Measurements from ENCODE around the gene ABCG4. TPM values are rescaled to one million over a fixed set of nuclear protein-coding genes. Genes with fewer than 3 reads are reported as not detected.

Gene ABCG4
- total and polyA plus RNA-seq, 9 of the 15 experiments (the other 6 are each of a cell fraction or from before 2014, with no cell fraction given), result 0.03 to 0.11 (median 0.07) TPM; not detected in 4

GRCh38 chr11:119106564-119107537 is 42.0 kb upstream of the ABCG4 start, which contains the start of gene C2CD2L (continued):
- TF ChIP-seq E2F3 (CRISPR knock-in tag; IDR thresholded peaks at IDR 0.05) (peak; percentile 58; the same call in 1 of the 2 replicates), ZSCAN29 (IDR thresholded peaks at IDR 0.05) (no peak), BCOR (IDR thresholded peaks at IDR 0.05) (0 out of 2 replicates have a peak, but pooled peaks have one; percentile 19), SRSF3 (IDR thresholded peaks at IDR 0.05; ENCODE audit: insufficient read depth, low read length) (no peak), MTA3 (IDR thresholded peaks at IDR 0.05; ENCODE audit: borderline replicate concordance) (peak; percentile 47; the same call in 1 of the 2 replicates), ZBTB7A (IDR thresholded peaks at IDR 0.05; ENCODE audit: borderline replicate concordance, control insufficient read depth, low read depth, low read length) (peak; percentile 80; the same call in 1 of the 2 replicates), MEF2D (tag; conservative IDR thresholded peaks at IDR 0.05; ENCODE audit: low read depth) (0 out of 2 replicates have a peak, but pooled peaks have one; percentile 14), MCM2 (IDR thresholded peaks at IDR 0.05; ENCODE audit: low read depth) (no peak), NFRKB (IDR thresholded peaks at IDR 0.05; ENCODE audit: low read depth) (peak; percentile 68; the same call in 1 of the 2 replicates), TCF3 (CRISPR knock-in tag; IDR thresholded peaks at IDR 0.05) (0 out of 2 replicates have a peak, but pooled peaks have one; percentile 5)
- TF ChIP-seq, protein P1, sequence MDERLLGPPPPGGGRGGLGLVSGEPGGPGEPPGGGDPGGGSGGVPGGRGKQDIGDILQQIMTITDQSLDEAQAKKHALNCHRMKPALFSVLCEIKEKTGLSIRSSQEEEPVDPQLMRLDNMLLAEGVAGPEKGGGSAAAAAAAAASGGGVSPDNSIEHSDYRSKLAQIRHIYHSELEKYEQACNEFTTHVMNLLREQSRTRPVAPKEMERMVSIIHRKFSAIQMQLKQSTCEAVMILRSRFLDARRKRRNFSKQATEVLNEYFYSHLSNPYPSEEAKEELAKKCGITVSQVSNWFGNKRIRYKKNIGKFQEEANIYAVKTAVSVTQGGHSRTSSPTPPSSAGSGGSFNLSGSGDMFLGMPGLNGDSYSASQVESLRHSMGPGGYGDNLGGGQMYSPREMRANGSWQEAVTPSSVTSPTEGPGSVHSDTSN (CRISPR knock-in tag; IDR thresholded peaks at IDR 0.05; ENCODE audit: low read depth), result no peak
- TF ChIP-seq, protein P1 (tag; conservative IDR thresholded peaks at IDR 0.05; ENCODE audit: low read depth), result peak; percentile 47; the same call in 1 of the 2 replicates
- TF ChIP-seq, protein P2, sequence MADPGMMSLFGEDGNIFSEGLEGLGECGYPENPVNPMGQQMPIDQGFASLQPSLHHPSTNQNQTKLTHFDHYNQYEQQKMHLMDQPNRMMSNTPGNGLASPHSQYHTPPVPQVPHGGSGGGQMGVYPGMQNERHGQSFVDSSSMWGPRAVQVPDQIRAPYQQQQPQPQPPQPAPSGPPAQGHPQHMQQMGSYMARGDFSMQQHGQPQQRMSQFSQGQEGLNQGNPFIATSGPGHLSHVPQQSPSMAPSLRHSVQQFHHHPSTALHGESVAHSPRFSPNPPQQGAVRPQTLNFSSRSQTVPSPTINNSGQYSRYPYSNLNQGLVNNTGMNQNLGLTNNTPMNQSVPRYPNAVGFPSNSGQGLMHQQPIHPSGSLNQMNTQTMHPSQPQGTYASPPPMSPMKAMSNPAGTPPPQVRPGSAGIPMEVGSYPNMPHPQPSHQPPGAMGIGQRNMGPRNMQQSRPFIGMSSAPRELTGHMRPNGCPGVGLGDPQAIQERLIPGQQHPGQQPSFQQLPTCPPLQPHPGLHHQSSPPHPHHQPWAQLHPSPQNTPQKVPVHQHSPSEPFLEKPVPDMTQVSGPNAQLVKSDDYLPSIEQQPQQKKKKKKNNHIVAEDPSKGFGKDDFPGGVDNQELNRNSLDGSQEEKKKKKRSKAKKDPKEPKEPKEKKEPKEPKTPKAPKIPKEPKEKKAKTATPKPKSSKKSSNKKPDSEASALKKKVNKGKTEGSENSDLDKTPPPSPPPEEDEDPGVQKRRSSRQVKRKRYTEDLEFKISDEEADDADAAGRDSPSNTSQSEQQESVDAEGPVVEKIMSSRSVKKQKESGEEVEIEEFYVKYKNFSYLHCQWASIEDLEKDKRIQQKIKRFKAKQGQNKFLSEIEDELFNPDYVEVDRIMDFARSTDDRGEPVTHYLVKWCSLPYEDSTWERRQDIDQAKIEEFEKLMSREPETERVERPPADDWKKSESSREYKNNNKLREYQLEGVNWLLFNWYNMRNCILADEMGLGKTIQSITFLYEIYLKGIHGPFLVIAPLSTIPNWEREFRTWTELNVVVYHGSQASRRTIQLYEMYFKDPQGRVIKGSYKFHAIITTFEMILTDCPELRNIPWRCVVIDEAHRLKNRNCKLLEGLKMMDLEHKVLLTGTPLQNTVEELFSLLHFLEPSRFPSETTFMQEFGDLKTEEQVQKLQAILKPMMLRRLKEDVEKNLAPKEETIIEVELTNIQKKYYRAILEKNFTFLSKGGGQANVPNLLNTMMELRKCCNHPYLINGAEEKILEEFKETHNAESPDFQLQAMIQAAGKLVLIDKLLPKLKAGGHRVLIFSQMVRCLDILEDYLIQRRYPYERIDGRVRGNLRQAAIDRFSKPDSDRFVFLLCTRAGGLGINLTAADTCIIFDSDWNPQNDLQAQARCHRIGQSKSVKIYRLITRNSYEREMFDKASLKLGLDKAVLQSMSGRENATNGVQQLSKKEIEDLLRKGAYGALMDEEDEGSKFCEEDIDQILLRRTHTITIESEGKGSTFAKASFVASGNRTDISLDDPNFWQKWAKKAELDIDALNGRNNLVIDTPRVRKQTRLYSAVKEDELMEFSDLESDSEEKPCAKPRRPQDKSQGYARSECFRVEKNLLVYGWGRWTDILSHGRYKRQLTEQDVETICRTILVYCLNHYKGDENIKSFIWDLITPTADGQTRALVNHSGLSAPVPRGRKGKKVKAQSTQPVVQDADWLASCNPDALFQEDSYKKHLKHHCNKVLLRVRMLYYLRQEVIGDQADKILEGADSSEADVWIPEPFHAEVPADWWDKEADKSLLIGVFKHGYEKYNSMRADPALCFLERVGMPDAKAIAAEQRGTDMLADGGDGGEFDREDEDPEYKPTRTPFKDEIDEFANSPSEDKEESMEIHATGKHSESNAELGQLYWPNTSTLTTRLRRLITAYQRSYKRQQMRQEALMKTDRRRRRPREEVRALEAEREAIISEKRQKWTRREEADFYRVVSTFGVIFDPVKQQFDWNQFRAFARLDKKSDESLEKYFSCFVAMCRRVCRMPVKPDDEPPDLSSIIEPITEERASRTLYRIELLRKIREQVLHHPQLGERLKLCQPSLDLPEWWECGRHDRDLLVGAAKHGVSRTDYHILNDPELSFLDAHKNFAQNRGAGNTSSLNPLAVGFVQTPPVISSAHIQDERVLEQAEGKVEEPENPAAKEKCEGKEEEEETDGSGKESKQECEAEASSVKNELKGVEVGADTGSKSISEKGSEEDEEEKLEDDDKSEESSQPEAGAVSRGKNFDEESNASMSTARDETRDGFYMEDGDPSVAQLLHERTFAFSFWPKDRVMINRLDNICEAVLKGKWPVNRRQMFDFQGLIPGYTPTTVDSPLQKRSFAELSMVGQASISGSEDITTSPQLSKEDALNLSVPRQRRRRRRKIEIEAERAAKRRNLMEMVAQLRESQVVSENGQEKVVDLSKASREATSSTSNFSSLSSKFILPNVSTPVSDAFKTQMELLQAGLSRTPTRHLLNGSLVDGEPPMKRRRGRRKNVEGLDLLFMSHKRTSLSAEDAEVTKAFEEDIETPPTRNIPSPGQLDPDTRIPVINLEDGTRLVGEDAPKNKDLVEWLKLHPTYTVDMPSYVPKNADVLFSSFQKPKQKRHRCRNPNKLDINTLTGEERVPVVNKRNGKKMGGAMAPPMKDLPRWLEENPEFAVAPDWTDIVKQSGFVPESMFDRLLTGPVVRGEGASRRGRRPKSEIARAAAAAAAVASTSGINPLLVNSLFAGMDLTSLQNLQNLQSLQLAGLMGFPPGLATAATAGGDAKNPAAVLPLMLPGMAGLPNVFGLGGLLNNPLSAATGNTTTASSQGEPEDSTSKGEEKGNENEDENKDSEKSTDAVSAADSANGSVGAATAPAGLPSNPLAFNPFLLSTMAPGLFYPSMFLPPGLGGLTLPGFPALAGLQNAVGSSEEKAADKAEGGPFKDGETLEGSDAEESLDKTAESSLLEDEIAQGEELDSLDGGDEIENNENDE (IDR thresholded peaks at IDR 0.05; ENCODE audit: low read depth, low read length), result no peak
